GM19043 (cell line): ENCODE results near the gene PABPN1L.

Source experiments
- ATAC-seq: cut with Tn5 transposase; IDR thresholded peaks from one replicate; pipeline ENCODE4 v1.9.1; 2021; ENCODE audit warnings: low read depth; ENCODE audit not compliant: unreplicated experiment

The PABPN1L gene

DNA sequence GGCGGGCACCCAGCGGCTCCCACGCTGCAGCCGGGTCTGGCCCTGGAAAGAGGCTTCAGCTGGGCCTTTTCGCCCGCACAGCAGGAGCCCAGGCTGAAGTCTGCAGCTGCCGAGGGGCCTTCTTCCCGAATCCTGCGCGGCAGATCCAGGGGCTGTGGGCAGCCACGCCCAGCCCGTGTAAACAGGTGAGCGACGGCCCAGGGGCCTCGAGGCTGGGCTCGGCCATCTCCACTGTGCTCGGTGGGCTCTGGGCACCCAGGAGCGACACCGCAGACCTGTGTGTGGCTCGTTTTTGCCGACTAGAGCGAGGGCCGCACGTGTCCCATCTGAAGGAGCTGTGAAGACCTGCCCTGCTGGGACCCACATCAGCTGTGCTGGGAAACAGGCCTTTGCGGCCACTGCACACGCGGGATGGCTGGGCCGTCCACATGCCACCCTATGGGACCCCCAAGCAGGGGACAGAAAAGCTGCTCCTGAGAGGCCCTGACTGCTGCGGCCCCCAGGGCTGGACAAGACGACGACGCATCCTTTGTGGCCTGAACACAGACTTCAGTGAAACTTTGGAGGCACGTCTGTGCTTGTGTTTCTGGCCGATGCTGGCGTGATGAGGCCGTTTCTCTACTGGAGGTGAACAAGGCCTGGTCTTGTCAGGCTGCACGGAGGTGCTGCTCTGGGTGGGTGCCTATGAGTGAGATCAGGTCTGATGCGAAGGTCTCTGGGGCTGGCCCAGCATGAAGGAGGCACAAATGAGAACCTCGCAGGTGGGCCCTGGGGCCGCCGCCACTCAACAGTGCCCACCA lies 49.5 kb downstream of the PABPN1L start:
- no peak for ATAC-seq

DNA sequence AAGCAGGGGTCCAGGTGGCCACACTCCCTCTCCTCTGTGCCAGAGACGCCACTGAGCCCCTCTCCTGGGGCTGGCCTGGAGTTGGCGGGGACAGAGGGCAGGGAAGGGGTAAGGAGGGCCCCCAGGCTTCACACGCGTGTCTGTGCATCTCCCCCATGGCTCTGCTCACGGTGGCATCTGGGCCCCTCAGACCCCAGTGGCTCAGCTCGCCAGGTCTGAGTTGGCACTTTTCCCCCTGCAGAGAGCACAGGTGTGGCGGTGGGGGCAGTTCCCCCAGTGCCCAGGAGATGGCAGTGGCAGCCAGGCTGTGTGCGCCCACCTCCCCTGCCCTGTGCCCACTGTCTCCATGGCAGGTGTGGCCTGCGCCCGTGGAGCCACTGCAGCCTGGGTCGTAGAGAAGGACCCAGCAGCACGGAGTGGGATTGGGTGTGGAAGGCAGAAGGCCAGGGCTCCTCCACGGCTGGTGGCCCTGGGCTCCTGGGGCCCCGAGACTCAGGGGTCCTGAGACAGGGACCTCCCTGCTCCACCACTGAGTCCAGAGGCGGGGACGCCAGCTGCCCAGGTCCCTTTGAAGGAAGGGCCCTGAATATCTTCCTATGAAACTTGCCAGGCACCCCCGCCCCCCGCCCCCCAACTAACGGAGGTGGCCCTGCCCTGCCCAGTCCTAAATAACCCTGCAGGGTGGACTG lies 50.4 kb downstream of the PABPN1L start:
- ATAC-seq, result no peak

DNA sequence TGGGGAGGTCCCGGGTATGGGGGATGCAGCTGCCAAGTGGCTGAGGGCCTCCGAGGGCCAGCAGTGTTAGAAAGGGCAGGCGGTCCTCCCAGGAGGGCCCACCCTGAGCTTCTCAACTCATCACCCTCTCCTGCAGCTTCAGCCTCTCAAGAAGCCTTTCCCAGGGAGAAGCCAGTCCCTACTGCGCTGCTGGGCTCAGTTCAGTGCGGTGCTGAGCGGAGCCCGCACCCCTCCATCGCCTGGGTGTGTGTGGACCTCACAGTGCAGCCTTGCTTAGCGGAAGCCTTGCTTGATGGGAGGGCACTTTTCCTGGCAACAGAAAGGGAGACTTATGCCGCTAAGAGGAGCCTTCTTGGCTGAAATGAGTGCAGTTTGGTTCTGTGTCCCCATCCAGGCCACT lies 51.2 kb downstream of the PABPN1L start:
- no peak for ATAC-seq

DNA sequence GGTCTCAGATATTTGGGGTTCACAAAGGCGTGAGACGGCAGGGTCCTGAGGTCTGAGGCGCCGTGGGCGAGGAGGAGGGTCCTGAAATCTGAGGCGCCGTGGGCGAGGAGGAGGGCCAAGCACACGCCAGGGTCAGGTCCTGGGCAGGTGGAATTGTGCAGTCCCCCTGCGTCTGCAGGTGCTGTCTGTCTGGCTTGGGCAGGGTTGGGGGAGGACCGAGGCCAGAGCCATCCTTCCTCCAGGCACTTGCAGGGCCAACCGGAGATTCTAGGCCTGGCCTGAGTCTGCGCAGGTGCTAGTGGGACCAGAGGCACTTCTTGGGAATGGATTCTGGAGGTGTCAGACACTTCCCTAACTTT lies 52.3 kb downstream of the PABPN1L start:
- no peak for ATAC-seq
